Spleen (tissue), 11 donors: Measurements from ENCODE around the gene HSPA1L. TPM values are rescaled to one million over a fixed set of nuclear protein-coding genes. Genes with fewer than 3 reads are reported as not detected.

ENCODE experiments used
- DNase-seq: peaks from one replicate; pipeline ENCODE4 v3.0.0-alpha.2; 2020
- H3K27ac ChIP-seq, 8 donors: fragments of 200-600 bp; sonication (generic) in 7 of 8; 1 replicate in 4 of 8; 2 replicates in 4 of 8; pipeline versions ENCODE4 v1.5.0 to v1.8.0; 2016 to 2021; ENCODE audit warnings: inconsistent platforms in 4 of 8, mild to moderate bottlenecking in 4 of 8, moderate library complexity in 1 of 8
- H3K27me3 ChIP-seq, 7 donors: fragments of 200-600 bp; sonication (generic) in 6 of 7; replicated peaks in 1 of 7; 1 replicate in 4 of 7; 2 replicates in 3 of 7; pipeline versions ENCODE4 v1.5.0 to v1.8.0; 2016 to 2021; ENCODE audit warnings: inconsistent platforms in 3 of 7, mild to moderate bottlenecking in 1 of 7
- H3K36me3 ChIP-seq, 6 donors: fragments of 200-600 bp; sonication (generic) in 5 of 6; 1 replicate in 4 of 6; 2 replicates in 2 of 6; pipeline versions ENCODE4 v1.5.0 to v1.8.0; 2016 to 2021; ENCODE audit warnings: inconsistent platforms in 2 of 6
- H3K4me1 ChIP-seq, 6 donors: fragments of 200-600 bp; sonication (generic) in 5 of 6; 1 replicate in 3 of 6; 2 replicates in 3 of 6; pipeline versions ENCODE4 v1.5.0 to v1.8.0; 2016 to 2021; ENCODE audit warnings: inconsistent platforms in 3 of 6
- H3K4me3 ChIP-seq, 8 donors: fragments of 200-600 bp; sonication (generic) in 7 of 8; 1 replicate in 4 of 8; 2 replicates in 4 of 8; pipeline versions ENCODE4 v1.5.0 to v1.8.0; 2016 to 2021; ENCODE audit warnings: inconsistent platforms in 4 of 8, mild to moderate bottlenecking in 4 of 8, moderate library complexity in 2 of 8
- H3K9me3 ChIP-seq, 8 donors: fragments of 200-600 bp; sonication (generic) in 7 of 8; 1 replicate in 4 of 8; 2 replicates in 4 of 8; pipeline versions ENCODE4 v1.5.0 to v1.8.0; 2016 to 2021; ENCODE audit warnings: inconsistent platforms in 4 of 8
- POLR2A ChIP-seq, 3 donors: fragments of 450-650 bp; IDR thresholded peaks; one replicate each; pipeline ENCODE4 v1.5.1; 2017; ENCODE audit warnings: antibody characterized with exemption in 3 of 3, mild to moderate bottlenecking in 1 of 3
- POLR2AphosphoS5 ChIP-seq, 3 donors: sonication (generic); formaldehyde crosslinking; IDR thresholded peaks; one replicate each; pipeline ENCODE4 v1.5.1; 2017; ENCODE audit warnings: antibody characterized with exemption in 3 of 3
- WGBS, 5 donors: extraction: QIAGEN DNeasy Blood & Tissue Kit in 3 of 5; methylation state at CpG; one replicate each; pipeline versions ENCODE4 v1.1.5 to v1.1.7; 2013 to 2018; 5-methylcytosine and 5-hydroxymethylcytosine counted together
- intact Hi-C: fragments of 100-400 bp; cut with DNase I; formaldehyde crosslinking; loops from one replicate; pipeline ENCODE4 v1.15.0; 2023; ENCODE audit warnings: low total_unique reads
- polyA plus RNA-seq, 3 donors: library from polyadenylated mRNA; stranded (reverse); fragments of 200-250 nt; gene quantifications; one replicate each; pipeline ENCODE4 v1.2.1, GENCODE V29; 2013
- total RNA-seq, 7 donors: library from RNA; depleted of rRNA in 3 of 7; stranded (reverse); fragments of >200 nt in 3 of 7; fragmentation: NEBNext Ultra II Directional in 4 of 7; extraction: Animal tissue kit (Norgen Biotek cat#: 25700) in 4 of 7; gene quantifications; one replicate each; pipeline versions ENCODE4 v1.1.0 to v1.2.1, GENCODE V29; 2016 to 2021
- TF ChIP-seq, protein P1 (sequence below), 11 experiments: fragments of 200-600 bp in 7 of 11; fragments of 450-650 bp in 4 of 11; sonication (generic) in 4 of 11; IDR thresholded peaks in 8 of 11; conservative IDR thresholded peaks in 3 of 11; 1 replicate in 7 of 11; 2 replicates in 4 of 11; pipeline versions ENCODE4 v1.4.0 to v1.8.0; 2016 to 2021; ENCODE audit warnings: antibody characterized with exemption in 11 of 11, inconsistent platforms in 4 of 11, mild to moderate bottlenecking in 1 of 11
- donor health status: healthy with polysubstance abuse.
- donor health status: DM: no; HTN: no; CAD: no; lungs with moderate emphysema.
- donor health status: DM: no; HTN: no; CAD: no.
- donor health status: Bipolar disorder and iron deficiency.
- donor health status: healthy.
- donor health status: DM: no; HTN: no; CAD: no.
- donor health status: DM: yes; HTN: yes; CAD: no.

The HSPA1L gene
- total and polyA plus RNA-seq, 10 donors = 0.93 to 3.7 (median 2.9) TPM

- intact Hi-C loops = no loop called here
- Histone ChIP-seq H3K36me3 (no peaks in the 10 kb centered on the region), H3K4me3 (peak overlapping the region; percentile 47 to 82 (median 54)), H3K9me3 (no peaks in the 10 kb centered on the region), H3K4me1 (peaks cover 30 to 65% (median 56%) of the 10 kb centered on the region in 6 donors), H3K27me3 (no peaks in the 10 kb centered on the region), H3K27ac (peak overlapping the region; percentile 46 to 98 (median 94))
- WGBS, 5 donors = 47 to 63% (median 53%) methylated on average over 6 of the region's 6 CpGs
- TF ChIP-seq, protein P1, sequence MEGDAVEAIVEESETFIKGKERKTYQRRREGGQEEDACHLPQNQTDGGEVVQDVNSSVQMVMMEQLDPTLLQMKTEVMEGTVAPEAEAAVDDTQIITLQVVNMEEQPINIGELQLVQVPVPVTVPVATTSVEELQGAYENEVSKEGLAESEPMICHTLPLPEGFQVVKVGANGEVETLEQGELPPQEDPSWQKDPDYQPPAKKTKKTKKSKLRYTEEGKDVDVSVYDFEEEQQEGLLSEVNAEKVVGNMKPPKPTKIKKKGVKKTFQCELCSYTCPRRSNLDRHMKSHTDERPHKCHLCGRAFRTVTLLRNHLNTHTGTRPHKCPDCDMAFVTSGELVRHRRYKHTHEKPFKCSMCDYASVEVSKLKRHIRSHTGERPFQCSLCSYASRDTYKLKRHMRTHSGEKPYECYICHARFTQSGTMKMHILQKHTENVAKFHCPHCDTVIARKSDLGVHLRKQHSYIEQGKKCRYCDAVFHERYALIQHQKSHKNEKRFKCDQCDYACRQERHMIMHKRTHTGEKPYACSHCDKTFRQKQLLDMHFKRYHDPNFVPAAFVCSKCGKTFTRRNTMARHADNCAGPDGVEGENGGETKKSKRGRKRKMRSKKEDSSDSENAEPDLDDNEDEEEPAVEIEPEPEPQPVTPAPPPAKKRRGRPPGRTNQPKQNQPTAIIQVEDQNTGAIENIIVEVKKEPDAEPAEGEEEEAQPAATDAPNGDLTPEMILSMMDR (IDR thresholded peaks at IDR 0.05 in 8 of 11, conservative IDR thresholded peaks at IDR 0.05 in 3 of 11) = no peak
- no peak for TF ChIP-seq POLR2A (IDR thresholded peaks at IDR 0.05)
- no peak for TF ChIP-seq POLR2AphosphoS5 (IDR thresholded peaks at IDR 0.05)
- DNase-seq = no peak
Observed at GRCh38 chr6:31830886-31831335, 15.8 kb upstream of the HSPA1L start.

- peak overlapping the region; percentile 47 to 82 (median 54) for H3K4me3 ChIP-seq
- 0 to 3% (median 2%) methylated on average over 11 to 15 of the region's 15 CpGs for WGBS, 5 donors
Observed at GRCh38 chr6:31829633-31830283, 14.7 kb upstream of the HSPA1L start.

GRCh38 chr6:31827286-31828079, 12.4 kb upstream of the HSPA1L start, which contains the start of gene HSPA1B:
HSPA1B (plus strand) TSS chr6:31827738; CDS start chr6:31827951, 213 bp downstream.
- 0 to 1% (median 0%) methylated on average over 14 to 52 of the region's 56 CpGs for WGBS, 5 donors
- H3K4me1 ChIP-seq = peaks cover 28 to 73% (median 53%) of the 10 kb centered on the region in 6 donors
- H3K4me3 ChIP-seq = peak within 1 kb of the TSS; percentile 36 to 71 (median 61)
- H3K27me3 ChIP-seq = no peaks in the 10 kb centered on the region
- intact Hi-C loops = loop anchor here (10.0 kb wide), 1 partner anchor 93 kb away; the partner anchor contains the start of gene CLIC1
- peak; percentile 97 for DNase-seq
- H3K9me3 ChIP-seq = no peaks in the 10 kb centered on the region
- no peaks in the 10 kb centered on the region for H3K36me3 ChIP-seq
- TF ChIP-seq POLR2A (IDR thresholded peaks at IDR 0.05) (peak; percentile 95 to 100 (median 97)), POLR2AphosphoS5 (IDR thresholded peaks at IDR 0.05) (peak; percentile 99 to 100 (median 99))
- TF ChIP-seq, protein P1 (IDR thresholded peaks at IDR 0.05 in 8 of 11, conservative IDR thresholded peaks at IDR 0.05 in 3 of 11) = peak in 2 of 11 experiments; percentile 9 to 27
- peak within 1 kb of the TSS; percentile 92 to 98 (median 95) for H3K27ac ChIP-seq

More at GRCh38 chr6:31829633-31830283, 14.7 kb upstream of the HSPA1L start:
- intact Hi-C loops = loop anchor here (10.0 kb wide), 1 partner anchor 95 kb away; the partner anchor contains the start of gene CLIC1
- Histone ChIP-seq H3K27me3 (no peaks in the 10 kb centered on the region), H3K36me3 (no peaks in the 10 kb centered on the region), H3K9me3 (no peaks in the 10 kb centered on the region), H3K27ac (peak overlapping the region; percentile 46 to 98 (median 94)), H3K4me1 (peaks cover 30 to 68% (median 54%) of the 10 kb centered on the region in 6 donors)
- DNase-seq = peak; percentile 78
- TF ChIP-seq, protein P1 (IDR thresholded peaks at IDR 0.05 in 8 of 11, conservative IDR thresholded peaks at IDR 0.05 in 3 of 11) = peak in 9 of 11 experiments; percentile 8 to 83 (median 43)
- TF ChIP-seq POLR2AphosphoS5 (IDR thresholded peaks at IDR 0.05) (peak in 1 of 3 donors; percentile 19), POLR2A (IDR thresholded peaks at IDR 0.05) (no peak)
